Smooth muscle cell (in vitro differentiated cells): ENCODE results near the gene MAP3K7. TPM values are rescaled to one million over a fixed set of nuclear protein-coding genes. Genes with fewer than 3 reads are reported as not detected.
"Not testable (repeated sequence)": the region's sequence is repeated elsewhere in the genome, so short reads cannot be mapped to it uniquely, and the experiment has no call there.

Experiments used
- DNase-seq: peaks from one replicate; lab custom pipeline; 2025; ENCODE audit not compliant: unreplicated experiment; lab: John Stamatoyannopoulos, UW
- H2AFZ ChIP-seq: fragments of 200-600 bp; sonication (generic); 2 replicates; pipeline ENCODE4 v1.6.0; 2016; ENCODE audit warnings: antibody characterized with exemption, low read depth, mild to moderate bottlenecking
- H3F3A ChIP-seq: fragments of 200-600 bp; sonication (generic); 2 replicates; pipeline ENCODE4 v1.6.0; 2017; ENCODE audit warnings: antibody characterized with exemption, low read depth
- H3K27ac ChIP-seq: fragments of 200-600 bp; sonication (generic); 2 replicates; pipeline ENCODE4 v1.5.1; 2016; ENCODE audit warnings: low read depth, mild to moderate bottlenecking
- H3K27me3 ChIP-seq: fragments of 200-600 bp; sonication (generic); 2 replicates; pipeline ENCODE4 v1.6.1; 2016; ENCODE audit warnings: low read depth, mild to moderate bottlenecking
- H3K36me3 ChIP-seq: fragments of 200-600 bp; sonication (generic); 2 replicates; pipeline ENCODE4 v1.5.1; 2016; ENCODE audit warnings: low read depth
- H3K4me1 ChIP-seq: fragments of 200-600 bp; sonication (generic); 2 replicates; pipeline ENCODE4 v1.5.1; 2016; ENCODE audit warnings: low read depth
- H3K4me2 ChIP-seq: fragments of 200-600 bp; sonication (generic); 2 replicates; pipeline ENCODE4 v1.6.0; 2016; ENCODE audit warnings: mild to moderate bottlenecking
- H3K4me3 ChIP-seq: fragments of 200-600 bp; sonication (generic); 2 replicates; pipeline ENCODE4 v1.5.1; 2016; ENCODE audit warnings: mild to moderate bottlenecking
- H3K79me2 ChIP-seq: fragments of 200-600 bp; sonication (generic); 2 replicates; pipeline ENCODE4 v1.6.0; 2016; ENCODE audit warnings: low read depth, mild to moderate bottlenecking
- H3K9ac ChIP-seq: fragments of 200-600 bp; sonication (generic); 2 replicates; pipeline ENCODE4 v1.6.0; 2016; ENCODE audit warnings: low read depth
- H3K9me3 ChIP-seq: fragments of 200-600 bp; sonication (generic); replicated peaks from 2 replicates; pipeline ENCODE4 v1.5.1; 2016; ENCODE audit warnings: low read depth
- H4K20me1 ChIP-seq: fragments of 200-600 bp; sonication (generic); 2 replicates; pipeline ENCODE4 v1.6.0; 2016; ENCODE audit warnings: low read depth
- CTCF ChIP-seq: fragments of 200-600 bp; sonication (generic); IDR thresholded peaks from 2 replicates; pipeline ENCODE4 v1.5.1; 2017; ENCODE audit warnings: borderline replicate concordance, mild to moderate bottlenecking, antibody characterized with exemption; ENCODE audit not compliant: insufficient read depth, poor library complexity, severe bottlenecking
- WGBS: methylation state at CpG from one replicate; pipeline ENCODE4 v1.1.7; 2016; ENCODE audit warnings: low lambda C conversion rate; 5-methylcytosine and 5-hydroxymethylcytosine counted together
- polyA plus RNA-seq: library from polyadenylated mRNA; unstranded; fragments of >200 nt; fragmentation: Nextera tagmentation; extraction: Ambion mirVana; gene quantifications from 2 replicates; pipeline ENCODE4 v1.2.1, GENCODE V29; 2016
- total RNA-seq: library from RNA; depleted of rRNA; stranded (reverse); fragments of >200 nt; gene quantifications from 2 replicates; pipeline ENCODE4 v1.2.3, GENCODE V29; 2014

The MAP3K7 gene
- total and polyA plus RNA-seq, 2 experiments from 2014 or later = 22.0 to 40.4 TPM

- Histone ChIP-seq H3K27me3 (no peaks in the 10 kb centered on the region), H3K4me1 (no peaks in the 10 kb centered on the region), H3K9me3 (no peaks in the 10 kb centered on the region), H3K36me3 (peaks cover 16% of the 10 kb centered on the region), H2AFZ (no peak overlapping the region), H3K79me2 (peaks cover 48% of the 10 kb centered on the region), H3F3A (no peaks in the 10 kb centered on the region), H3K9ac (no peak overlapping the region), H3K4me2 (no peak overlapping the region), H3K4me3 (no peak overlapping the region), H3K27ac (no peak overlapping the region), H4K20me1 (peaks cover 90% of the 10 kb centered on the region)
- no peak for DNase-seq
- no peak for TF ChIP-seq CTCF
- WGBS = 64% methylated on average over 2 of the region's 2 CpGs
These were observed 14.0 kb downstream of the MAP3K7 start for GRCh38 chr6:90572856-90573255.

- Histone ChIP-seq H3F3A (no peaks in the 10 kb centered on the region), H3K9ac (no peak overlapping the region), H3K79me2 (peaks cover 44% of the 10 kb centered on the region), H3K27ac (no peak overlapping the region), H3K4me1 (no peaks in the 10 kb centered on the region), H3K9me3 (no peaks in the 10 kb centered on the region), H3K36me3 (peaks cover 16% of the 10 kb centered on the region), H3K4me2 (no peak overlapping the region), H4K20me1 (peaks cover 67% of the 10 kb centered on the region), H2AFZ (no peak overlapping the region), H3K27me3 (no peaks in the 10 kb centered on the region), H3K4me3 (no peak overlapping the region)
- DNase-seq = no peak
- no peak for TF ChIP-seq CTCF
These were observed 17.6 kb downstream of the MAP3K7 start for GRCh38 chr6:90569223-90569622.

GRCh38 chr6:90567682-90568081 lies 19.2 kb downstream of the MAP3K7 start:
- H3F3A ChIP-seq, H3K4me3 ChIP-seq, H3K9ac ChIP-seq, H3K27ac ChIP-seq, H3K4me1 ChIP-seq, H3K27me3 ChIP-seq, H3K4me2 ChIP-seq, H2AFZ ChIP-seq, DNase-seq, H3K9me3 ChIP-seq: not testable (repeated sequence)
- WGBS = 100% methylated on average over 1 of the region's 1 CpG
- Histone ChIP-seq H4K20me1 (peaks cover 58% of the 10 kb centered on the region), H3K36me3 (peaks cover 16% of the 10 kb centered on the region), H3K79me2 (peaks cover 34% of the 10 kb centered on the region)

GRCh38 chr6:90562341-90562740 lies 24.5 kb downstream of the MAP3K7 start:
- Histone ChIP-seq H3K79me2 (peaks cover 15% of the 10 kb centered on the region), H4K20me1 (peaks cover 37% of the 10 kb centered on the region), H3K36me3 (peaks cover 10% of the 10 kb centered on the region)
- not testable (repeated sequence) for H3K4me2 ChIP-seq, DNase-seq, H3K27ac ChIP-seq, H2AFZ ChIP-seq, H3K27me3 ChIP-seq, H3K9me3 ChIP-seq, H3K9ac ChIP-seq, H3K4me3 ChIP-seq, H3K4me1 ChIP-seq, H3F3A ChIP-seq
- WGBS = 97% methylated on average over 9 of the region's 9 CpGs

- TF ChIP-seq CTCF = no peak
These were observed 26.9 kb downstream of the MAP3K7 start for GRCh38 chr6:90559931-90560330.

More at GRCh38 chr6:90559931-90560330, 26.9 kb downstream of the MAP3K7 start:
- Histone ChIP-seq H3K79me2 (peaks cover 10% of the 10 kb centered on the region), H3K27me3 (no peaks in the 10 kb centered on the region), H3K9me3 (no peaks in the 10 kb centered on the region), H3K4me1 (no peaks in the 10 kb centered on the region), H3K27ac (no peak overlapping the region), H3F3A (no peaks in the 10 kb centered on the region), H3K4me3 (no peak overlapping the region), H3K36me3 (peaks cover 17% of the 10 kb centered on the region), H2AFZ (no peak overlapping the region), H4K20me1 (peaks cover 31% of the 10 kb centered on the region), H3K4me2 (no peak overlapping the region), H3K9ac (no peak overlapping the region)
- DNase-seq = no peak
- WGBS = 95% methylated on average over 4 of the region's 4 CpGs
